Measurements from ENCODE around the gene FAM187B. TPM values are rescaled to one million over a fixed set of nuclear protein-coding genes. Genes with fewer than 3 reads are reported as not detected.
A peak's percentile ranks its signal among the peaks of the same experiment; 100 is the strongest.

FAM187B gene
- polyA plus RNA-seq, 1 experiment: not detected

DNA sequence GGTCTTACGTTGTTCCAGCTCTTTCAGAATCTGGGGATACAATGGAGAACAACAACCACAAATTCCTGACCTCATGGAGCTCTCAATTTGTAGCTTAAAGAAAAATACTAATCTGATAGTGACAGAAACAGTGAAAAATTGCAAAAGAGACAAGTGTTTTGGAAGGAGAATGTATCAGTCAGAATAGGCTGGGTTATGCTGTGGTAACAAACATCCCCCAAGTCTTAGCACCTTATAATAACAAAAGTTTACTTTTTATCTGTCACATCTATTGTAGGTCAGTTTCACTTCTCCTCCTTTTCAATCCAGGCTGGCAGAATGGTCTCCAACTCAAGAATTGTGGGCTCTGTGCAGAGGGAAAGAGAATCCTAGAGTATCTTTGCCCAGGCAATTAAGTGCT lies 9.5 kb downstream of the FAM187B start:
- CTCF ChIA-PET: no interaction called here
- POLR2A ChIA-PET: no interaction called here

DNA sequence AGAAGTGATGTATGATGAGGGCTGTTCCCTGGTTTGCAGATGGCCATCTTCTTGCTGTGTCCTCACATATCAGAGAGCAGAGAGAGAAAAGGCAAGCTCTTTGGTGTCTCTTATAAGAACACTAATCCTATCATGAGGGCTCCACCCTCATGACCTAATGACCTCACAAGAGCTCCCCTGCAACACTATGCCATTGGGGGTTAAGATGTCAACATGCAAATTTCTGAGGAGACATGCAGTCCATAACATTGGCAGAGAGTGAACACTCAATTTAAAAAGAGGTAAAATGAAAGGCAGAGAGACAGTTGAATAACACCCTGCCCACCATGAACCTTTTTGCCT lies 10.9 kb downstream of the FAM187B start:
- TF ChIP-seq, protein P1, sequence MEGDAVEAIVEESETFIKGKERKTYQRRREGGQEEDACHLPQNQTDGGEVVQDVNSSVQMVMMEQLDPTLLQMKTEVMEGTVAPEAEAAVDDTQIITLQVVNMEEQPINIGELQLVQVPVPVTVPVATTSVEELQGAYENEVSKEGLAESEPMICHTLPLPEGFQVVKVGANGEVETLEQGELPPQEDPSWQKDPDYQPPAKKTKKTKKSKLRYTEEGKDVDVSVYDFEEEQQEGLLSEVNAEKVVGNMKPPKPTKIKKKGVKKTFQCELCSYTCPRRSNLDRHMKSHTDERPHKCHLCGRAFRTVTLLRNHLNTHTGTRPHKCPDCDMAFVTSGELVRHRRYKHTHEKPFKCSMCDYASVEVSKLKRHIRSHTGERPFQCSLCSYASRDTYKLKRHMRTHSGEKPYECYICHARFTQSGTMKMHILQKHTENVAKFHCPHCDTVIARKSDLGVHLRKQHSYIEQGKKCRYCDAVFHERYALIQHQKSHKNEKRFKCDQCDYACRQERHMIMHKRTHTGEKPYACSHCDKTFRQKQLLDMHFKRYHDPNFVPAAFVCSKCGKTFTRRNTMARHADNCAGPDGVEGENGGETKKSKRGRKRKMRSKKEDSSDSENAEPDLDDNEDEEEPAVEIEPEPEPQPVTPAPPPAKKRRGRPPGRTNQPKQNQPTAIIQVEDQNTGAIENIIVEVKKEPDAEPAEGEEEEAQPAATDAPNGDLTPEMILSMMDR (IDR thresholded peaks at IDR 0.05; ENCODE audit: insufficient read depth, low read depth, low read length): no peak
- ChIA-PET CTCF (no interaction called here), POLR2A (no interaction called here)
- DNase-seq (ENCODE audit: low read depth): no peak
- Histone ChIP-seq H3K36me3 (ENCODE audit: control insufficient read depth, insufficient read depth, low read length) (no peaks in the 10 kb centered on the region), H3K27me3 (ENCODE audit: control insufficient read depth, insufficient read depth, low read length) (no peaks in the 10 kb centered on the region; the same call in 1 of the 2 replicates), H3K4me3 (ENCODE audit: low read depth, low read length) (no peak overlapping the region)

More for the DNA sequence above, 9.5 kb downstream of the FAM187B start:
- no peaks in the 10 kb centered on the region; the same call in 1 of the 2 replicates for H3K27me3 ChIP-seq (ENCODE audit: control insufficient read depth, insufficient read depth, low read length)
- DNase-seq (ENCODE audit: low read depth): no peak
- no peaks in the 10 kb centered on the region for H3K36me3 ChIP-seq (ENCODE audit: control insufficient read depth, insufficient read depth, low read length)
- H3K4me3 ChIP-seq (ENCODE audit: low read depth, low read length): no peak overlapping the region
- TF ChIP-seq, protein P1 (IDR thresholded peaks at IDR 0.05; ENCODE audit: insufficient read depth, low read depth, low read length): no peak

DNA sequence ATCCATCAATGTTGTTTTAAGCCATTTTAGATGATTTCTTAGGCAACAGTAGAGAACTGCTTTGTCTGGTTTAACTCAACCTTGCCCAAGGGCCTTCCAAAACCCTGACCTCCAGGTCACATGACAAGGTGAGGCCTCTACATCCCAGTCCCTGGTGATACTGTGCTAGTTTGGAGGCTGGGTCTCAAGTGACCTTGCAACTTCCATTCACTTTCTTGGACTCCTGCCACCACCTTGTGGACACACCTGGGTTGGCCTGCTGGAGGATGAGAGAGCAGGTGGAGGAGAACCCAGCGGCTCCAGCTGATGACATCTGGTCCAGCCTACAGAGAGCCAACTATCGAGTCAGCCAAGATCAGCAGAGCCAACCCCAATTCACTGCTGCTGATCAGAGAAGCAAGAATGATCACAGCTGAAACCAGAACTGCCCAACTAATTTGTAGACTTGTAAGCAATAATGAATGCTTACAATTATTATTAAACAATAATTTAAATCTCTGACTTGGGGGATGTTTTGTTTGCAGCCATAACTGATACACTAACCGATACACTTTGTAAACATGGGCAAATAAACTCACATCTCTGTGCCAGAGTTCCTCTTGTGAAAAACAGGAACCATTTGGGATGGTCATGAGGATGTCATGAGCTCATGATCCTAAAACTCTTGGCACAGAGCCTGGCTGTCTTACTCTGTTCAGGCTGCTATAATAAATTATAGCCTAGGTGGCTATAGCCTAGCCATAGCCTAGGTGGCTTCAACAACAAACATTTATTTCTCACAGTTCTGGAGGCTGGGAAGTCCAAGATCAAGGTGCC lies 11.5 kb downstream of the FAM187B start:
- POLR2A ChIA-PET: no interaction called here

DNA sequence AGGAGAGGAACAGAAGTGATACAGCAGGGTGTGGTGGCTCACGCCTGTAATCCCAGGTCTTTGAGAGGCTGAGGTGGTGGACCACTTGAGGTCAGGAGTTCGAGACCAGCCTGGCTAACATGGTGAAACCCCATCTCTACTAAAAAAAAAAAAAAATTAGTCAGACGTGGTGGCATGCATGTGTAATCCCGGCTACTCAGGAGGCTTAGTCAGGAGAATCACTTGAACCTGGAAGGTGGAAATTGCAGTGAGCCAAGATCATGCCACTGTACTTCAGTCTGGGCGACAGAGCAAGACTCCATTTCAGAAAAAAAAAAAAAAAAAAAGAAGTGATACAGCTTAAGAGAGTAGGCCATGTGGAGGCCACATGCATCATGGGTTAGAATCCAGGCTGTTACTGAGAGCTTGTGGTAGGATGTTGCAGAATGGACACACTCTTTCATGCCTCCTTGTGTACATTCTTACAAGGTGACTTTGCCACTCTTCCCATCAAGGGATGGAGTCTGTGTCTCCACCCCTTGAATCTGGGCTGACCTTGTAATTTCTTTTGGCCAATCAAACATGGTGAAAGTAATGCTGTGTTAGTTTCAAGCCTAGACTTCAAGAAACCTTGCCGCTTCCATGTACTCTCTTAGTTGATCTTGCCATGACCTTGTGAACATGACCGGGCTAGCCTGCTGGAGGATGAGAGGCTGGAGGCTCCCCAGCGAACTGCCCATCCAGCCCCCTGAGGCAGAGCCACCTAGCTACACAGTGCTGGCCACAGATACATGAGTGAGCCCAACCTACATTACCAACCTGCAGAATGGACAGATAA lies 12.3 kb downstream of the FAM187B start:
- Histone ChIP-seq H3K4me3 (ENCODE audit: low read depth, low read length) (no peak overlapping the region), H3K27me3 (ENCODE audit: control insufficient read depth, insufficient read depth, low read length) (no peaks in the 10 kb centered on the region; the same call in 1 of the 2 replicates), H3K36me3 (ENCODE audit: control insufficient read depth, insufficient read depth, low read length) (no peaks in the 10 kb centered on the region)
- peak; percentile 9 for DNase-seq (ENCODE audit: low read depth)
- CTCF ChIA-PET: no interaction called here
- TF ChIP-seq, protein P1 (IDR thresholded peaks at IDR 0.05; ENCODE audit: insufficient read depth, low read depth, low read length): no peak
- POLR2A ChIA-PET: no interaction called here

More for the DNA sequence above, 11.5 kb downstream of the FAM187B start:
- no peak overlapping the region for H3K4me3 ChIP-seq (ENCODE audit: low read depth, low read length)
- no peaks in the 10 kb centered on the region; the same call in 1 of the 2 replicates for H3K27me3 ChIP-seq (ENCODE audit: control insufficient read depth, insufficient read depth, low read length)
- CTCF ChIA-PET: no interaction called here
- no peaks in the 10 kb centered on the region for H3K36me3 ChIP-seq (ENCODE audit: control insufficient read depth, insufficient read depth, low read length)
- TF ChIP-seq, protein P1 (IDR thresholded peaks at IDR 0.05; ENCODE audit: insufficient read depth, low read depth, low read length): no peak
- no peak for DNase-seq (ENCODE audit: low read depth)

DNA sequence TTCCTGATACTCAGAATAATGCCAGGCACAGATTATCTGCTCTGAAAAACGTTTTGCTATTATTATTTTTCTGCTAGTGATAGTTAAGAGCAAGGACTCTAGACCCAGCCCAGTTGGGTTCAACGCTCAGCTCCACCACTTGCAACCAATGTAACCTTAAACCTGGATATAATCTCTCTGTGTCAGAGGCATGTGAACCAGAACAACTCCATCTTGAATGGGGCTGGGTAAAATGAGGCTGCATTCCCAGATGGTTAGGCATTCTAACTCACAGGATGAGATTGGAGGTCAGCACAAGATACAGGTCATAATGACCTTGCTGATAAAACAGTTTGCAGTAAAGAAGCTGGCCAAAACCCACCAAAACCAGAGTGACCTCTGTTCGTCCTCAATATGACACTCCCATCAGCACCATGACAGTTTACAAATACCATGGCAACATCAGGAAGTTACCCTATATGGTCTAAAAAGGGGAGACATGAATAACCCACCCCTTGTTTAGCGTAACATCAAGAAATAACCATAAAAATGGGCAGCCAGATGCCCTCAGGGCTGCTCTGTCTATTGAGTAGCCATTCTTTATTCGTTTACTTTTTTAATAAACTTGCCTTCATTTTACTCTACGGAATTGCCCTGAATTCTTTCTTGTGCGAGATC lies 13.6 kb downstream of the FAM187B start:
- ChIA-PET POLR2A (no interaction called here), CTCF (interaction anchor here (0.7 kb wide), 1 partner anchor 30 kb away, joined by 3 read pairs; no protein-coding TSS in a partner anchor)
- H3K27me3 ChIP-seq (ENCODE audit: control insufficient read depth, insufficient read depth, low read length): no peaks in the 10 kb centered on the region; the same call in 1 of the 2 replicates
- H3K4me3 ChIP-seq (ENCODE audit: low read depth, low read length): no peak overlapping the region
- DNase-seq (ENCODE audit: low read depth): no peak
- H3K36me3 ChIP-seq (ENCODE audit: control insufficient read depth, insufficient read depth, low read length): no peaks in the 10 kb centered on the region
- TF ChIP-seq, protein P1 (IDR thresholded peaks at IDR 0.05; ENCODE audit: insufficient read depth, low read depth, low read length): no peak
